OCI-LY7 (cell line): ENCODE data around the gene NXF3.

Experiments used
- CTCF ChIP-seq: fragments of 200-600 bp; sonication (generic); conservative IDR thresholded peaks from 2 replicates; pipeline ENCODE4 v1.5.1; 2014; ENCODE audit warnings: mild to moderate bottlenecking, antibody characterized with exemption, low read length, moderate library complexity, mixed read lengths
- EZH2phosphoT487 ChIP-seq: fragments of 200-600 bp; sonication (generic); IDR thresholded peaks from 2 replicates; pipeline ENCODE4 v1.6.1; 2018; ENCODE audit warnings: low read depth, borderline replicate concordance, mild to moderate bottlenecking, mixed run types, antibody characterized with exemption, low read length, moderate library complexity, mixed read lengths

DNA sequence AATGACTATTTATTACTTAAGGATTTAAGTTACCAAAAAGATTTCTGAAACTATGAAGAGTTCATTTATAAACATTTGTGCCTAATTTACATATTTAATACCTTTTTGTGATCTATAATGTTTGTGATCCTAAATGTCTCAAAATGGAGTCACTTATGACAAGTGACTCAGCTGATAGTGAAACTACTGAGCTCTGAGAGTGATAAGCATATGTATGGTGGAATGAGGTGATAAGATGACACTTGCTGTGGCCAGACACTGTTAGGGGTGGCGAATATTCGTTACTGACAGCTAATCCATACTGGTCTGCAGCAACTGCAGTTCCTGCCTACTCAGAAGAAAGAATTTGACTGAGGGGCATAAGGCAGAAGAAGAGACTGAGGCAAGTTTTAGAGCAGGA lies 5.5 kb upstream of the NXF3 start:
- TF ChIP-seq CTCF: no peak
- TF ChIP-seq EZH2phosphoT487: no peak
